Endodermal cell (in vitro differentiated cells): ENCODE results near the gene BST1. TPM values are rescaled to one million over a fixed set of nuclear protein-coding genes. Genes with fewer than 3 reads are reported as not detected.
A peak's percentile ranks its signal among the peaks of the same experiment; 100 is the strongest.

Experiments
- DNase-seq: peaks from one replicate; pipeline ENCODE4 v3.0.0-alpha.2; 2017
- H3K27ac ChIP-seq: 2 replicates; pipeline ENCODE4 v1.5.1; 2013; ENCODE audit warnings: mild to moderate bottlenecking, low read depth, low read length, moderate library complexity
- H3K27me3 ChIP-seq: 2 replicates; pipeline ENCODE4 v1.6.1; 2013; ENCODE audit warnings: mild to moderate bottlenecking, low read length, moderate library complexity; ENCODE audit not compliant: insufficient read depth, control insufficient read depth, poor library complexity, severe bottlenecking
- H3K36me3 ChIP-seq: 2 replicates; pipeline ENCODE4 v1.7.0; 2013; ENCODE audit warnings: mild to moderate bottlenecking, low read length, moderate library complexity; ENCODE audit not compliant: control insufficient read depth, insufficient read depth
- H3K4me1 ChIP-seq: one replicate; pipeline ENCODE4 v1.7.0; 2013; ENCODE audit warnings: low read length; ENCODE audit not compliant: control insufficient read depth, insufficient read depth
- H3K4me3 ChIP-seq: 2 replicates; pipeline ENCODE4 v1.5.1; 2013; ENCODE audit warnings: mild to moderate bottlenecking, low read length, moderate library complexity
- H3K9ac ChIP-seq: 2 replicates; pipeline ENCODE4 v1.6.1; 2013; ENCODE audit warnings: mild to moderate bottlenecking, low read length, moderate library complexity; ENCODE audit not compliant: poor library complexity, severe bottlenecking; ENCODE audit errors: extremely low read depth
- H3K9me3 ChIP-seq: 2 replicates; pipeline ENCODE4 v1.6.1; 2013; ENCODE audit warnings: mild to moderate bottlenecking, low read length, moderate library complexity; ENCODE audit not compliant: control insufficient read depth
- H3K27ac Mint-ChIP-seq: 2 replicates; pipeline ENCODE4 v1.8.0; 2020; ENCODE audit warnings: mixed read lengths
- H3K27me3 Mint-ChIP-seq: 2 replicates; pipeline ENCODE4 v1.8.0; 2021; ENCODE audit warnings: mild to moderate bottlenecking, mixed read lengths; ENCODE audit not compliant: insufficient read depth
- H3K36me3 Mint-ChIP-seq: 2 replicates; pipeline ENCODE4 v1.8.0; 2020; ENCODE audit warnings: low read depth, mixed read lengths
- H3K4me1 Mint-ChIP-seq: 2 replicates; pipeline ENCODE4 v1.8.0; 2020; ENCODE audit warnings: mixed read lengths
- H3K4me3 Mint-ChIP-seq: 2 replicates; pipeline ENCODE4 v1.8.0; 2020; ENCODE audit warnings: mild to moderate bottlenecking, moderate library complexity, mixed read lengths
- H3K9me3 Mint-ChIP-seq: 2 replicates; pipeline ENCODE4 v1.8.0; 2020; ENCODE audit warnings: mild to moderate bottlenecking, mixed read lengths
- CTCF ChIP-seq: fragments of 200-600 bp; sonication (generic); conservative IDR thresholded peaks from 2 replicates; pipeline ENCODE4 v1.5.0; 2021; ENCODE audit warnings: antibody characterized with exemption, mild to moderate bottlenecking
- WGBS, 2 experiments: methylation state at CpG; one replicate each; pipeline versions ENCODE4 v1.1.5 to v1.1.7; 2013; ENCODE audit warnings: missing lambda C conversion rate in 2 of 2, mixed read lengths in 1 of 2; ENCODE audit not compliant: insufficient coverage in 1 of 2, insufficient read length in 1 of 2; 5-methylcytosine and 5-hydroxymethylcytosine counted together
- total RNA-seq, 2 donors: library from RNA; stranded (reverse); fragmentation: NEBNext Ultra II Directional in 1 of 2; extraction: Animal tissue kit (Norgen Biotek cat#: 25700) in 1 of 2; gene quantifications; 2 replicates in 1 of 2; 3 replicates in 1 of 2; pipeline ENCODE4 v1.2.1, GENCODE V29; 2021

The BST1 gene
- total RNA-seq, 2 donors from 2014 or later, result 0.44 to 0.53 TPM

GRCh38 chr4:15779809-15780208 is 76.9 kb downstream of the BST1 start:
- peaks cover 65% of the 10 kb centered on the region for H3K27me3 ChIP-seq
- Mint-ChIP-seq H3K27ac (no peak overlapping the region), H3K4me1 (peaks cover 10% of the 10 kb centered on the region), H3K9me3 (no peaks in the 10 kb centered on the region), H3K36me3 (no peaks in the 10 kb centered on the region), H3K4me3 (peak overlapping the region; percentile 57), H3K27me3 (peaks cover 70% of the 10 kb centered on the region)
- H3K9ac ChIP-seq, result no peak overlapping the region
- TF ChIP-seq CTCF, result no peak
- no peaks in the 10 kb centered on the region for H3K4me1 ChIP-seq
- no peaks in the 10 kb centered on the region for H3K36me3 ChIP-seq
- no peaks in the 10 kb centered on the region for H3K9me3 ChIP-seq
- peak overlapping the region; percentile 76 for H3K4me3 ChIP-seq
- no peak for DNase-seq
- 83% methylated on average over 1 of the region's 1 CpG; no CpG with 5 or more reads in 1 of the 2 experiments for WGBS, 2 experiments
- no peak overlapping the region for H3K27ac ChIP-seq

GRCh38 chr4:15781427-15782095 is 78.7 kb downstream of the BST1 start:
- Histone ChIP-seq H3K9ac (no peak overlapping the region), H3K9me3 (no peaks in the 10 kb centered on the region), H3K27ac (no peak overlapping the region), H3K4me1 (no peaks in the 10 kb centered on the region), H3K36me3 (no peaks in the 10 kb centered on the region), H3K27me3 (peaks cover 48% of the 10 kb centered on the region), H3K4me3 (no peak overlapping the region)
- Mint-ChIP-seq H3K9me3 (peaks cover 8% of the 10 kb centered on the region), H3K27ac (no peak overlapping the region), H3K36me3 (no peaks in the 10 kb centered on the region), H3K4me1 (peaks cover 10% of the 10 kb centered on the region), H3K4me3 (no peak overlapping the region), H3K27me3 (peaks cover 58% of the 10 kb centered on the region)
- TF ChIP-seq CTCF, result no peak
- WGBS, 2 experiments, result 82 to 89% methylated on average over 3 to 6 of the region's 6 CpGs
- no peak for DNase-seq

Other genes with a start within 250 kb of the BST1 start
- 10 to 100 TPM; 12.3 to 25.2 TPM for gene CC2D2A, start 233.2 kb upstream of the BST1 start, total RNA-seq
- 10 to 100 TPM; 60.3 to 88.4 TPM for gene FBXL5, start 47.7 kb upstream of the BST1 start, total RNA-seq
- gene FAM200B, start 21.2 kb upstream of the BST1 start, total RNA-seq, result 10 to 100 TPM; 18.1 to 27.8 TPM
- under 1 TPM in 1 of 2 donors, not detected in 1; 0.11 TPM for gene CD38, start 75.3 kb downstream of the BST1 start, total RNA-seq
- not detected for gene FGFBP1, start 235.7 kb downstream of the BST1 start, total RNA-seq